Right lobe of liver (tissue), 6 donors: ENCODE results near the gene PLA2G4D. TPM values are rescaled to one million over a fixed set of nuclear protein-coding genes. Genes with fewer than 3 reads are reported as not detected.
A peak's percentile ranks its signal among the peaks of the same experiment; 100 is the strongest.

Source experiments
- ATAC-seq, 4 donors: fragments of 200-7000 bp; cut with Tn5 transposase; one replicate each; pipeline ENCODE4 v1.9.1; 2020; ENCODE audit warnings: mild to moderate bottlenecking in 4 of 4, moderate library complexity in 4 of 4
- DNase-seq, 3 donors: peaks; one replicate each; pipeline ENCODE4 v3.0.0-alpha.2; 2020
- H3K27ac ChIP-seq, 3 donors: fragments of 200-600 bp; one replicate each; pipeline ENCODE4 v1.8.0; 2022
- H3K27me3 ChIP-seq, 2 donors: fragments of 200-600 bp; one replicate each; pipeline ENCODE4 v1.8.0; 2022
- H3K36me3 ChIP-seq, 4 donors: fragments of 200-600 bp; sonication (generic) in 1 of 4; one replicate each; pipeline versions ENCODE4 v1.5.1 to v1.8.0; 2017 to 2022; ENCODE audit warnings: control low read depth in 1 of 4
- H3K4me1 ChIP-seq, 4 donors: fragments of 200-600 bp; sonication (generic) in 1 of 4; one replicate each; pipeline versions ENCODE4 v1.5.1 to v1.8.0; 2017 to 2022; ENCODE audit warnings: control low read depth in 1 of 4
- H3K4me3 ChIP-seq, 3 donors: fragments of 200-600 bp; one replicate each; pipeline ENCODE4 v1.8.0; 2022
- H3K9me3 ChIP-seq, 4 donors: fragments of 200-600 bp; sonication (generic) in 1 of 4; one replicate each; pipeline versions ENCODE4 v1.5.1 to v1.8.0; 2017 to 2022; ENCODE audit warnings: control low read depth in 1 of 4
- CTCF ChIP-seq, 4 donors: fragments of 200-600 bp in 3 of 4; fragments of 450-650 bp in 1 of 4; IDR thresholded peaks; one replicate each; pipeline versions ENCODE4 v1.5.1 to v1.8.0; 2016 to 2022; ENCODE audit warnings: antibody characterized with exemption in 4 of 4, mild to moderate bottlenecking in 2 of 4
- POLR2A ChIP-seq: fragments of 450-650 bp; IDR thresholded peaks from one replicate; pipeline ENCODE4 v1.6.1; 2017; ENCODE audit warnings: antibody characterized with exemption, mild to moderate bottlenecking
- WGBS: methylation state at CpG from one replicate; pipeline ENCODE4 v1.1.6; 2018; ENCODE audit warnings: low coverage, low lambda C conversion rate; ENCODE audit not compliant: insufficient coverage; ENCODE audit errors: missing lambda C conversion rate; 5-methylcytosine and 5-hydroxymethylcytosine counted together
- intact Hi-C, 2 donors: fragments of 100-400 bp; cut with DNase I; formaldehyde crosslinking; loops; one replicate each; pipeline versions ENCODE4 v1.11.2 to v1.14.1; 2022
- total RNA-seq, 6 experiments: library from RNA; depleted of rRNA in 2 of 6; stranded (reverse); fragments of >200 nt in 2 of 6; fragmentation: NEBNext Ultra II Directional in 3 of 6; extraction: Animal tissue kit (Norgen Biotek cat#: 25700) in 3 of 6; gene quantifications; one replicate each; pipeline versions ENCODE4 v1.1.0 to v1.2.4, GENCODE V29; 2016 to 2023
- donor health status: DM: no; HTN: yes; CAD: no.
- donor health status: DM: no; HTN: no; CAD: no.
- donor health status: DM: no; HTN: no; CAD: no.
- donor health status: DM: no; HTN: yes; CAD: no.
- donor health status: DM: no; HTN: yes; CAD: no.

The PLA2G4D gene
- total RNA-seq, 6 experiments from 2014 or later: not detected

- Histone ChIP-seq H3K27ac (no peak overlapping the region), H3K4me3 (no peak overlapping the region), H3K4me1 (peaks cover 0 to 11% (median 0%) of the 10 kb centered on the region in 4 donors), H3K27me3 (no peaks in the 10 kb centered on the region), H3K36me3 (no peaks in the 10 kb centered on the region), H3K9me3 (no peaks in the 10 kb centered on the region)
- TF ChIP-seq POLR2A (no peak), CTCF (IDR thresholded peaks at IDR 0.05) (no peak)
- DNase-seq (no peak), ATAC-seq (peak in 1 of 4 donors; percentile 32)
- WGBS: 93% methylated on average over 15 of the region's 45 CpGs
- intact Hi-C loops: no loop called here
These were observed 58.1 kb downstream of the PLA2G4D start for GRCh38 chr15:42036112-42036905.

GRCh38 chr15:42035435-42035761 lies 59.0 kb downstream of the PLA2G4D start:
- Histone ChIP-seq H3K4me3 (no peak overlapping the region), H3K36me3 (no peaks in the 10 kb centered on the region), H3K9me3 (no peaks in the 10 kb centered on the region), H3K4me1 (peaks cover 0 to 11% (median 0%) of the 10 kb centered on the region in 4 donors), H3K27ac (no peak overlapping the region), H3K27me3 (no peaks in the 10 kb centered on the region)
- TF ChIP-seq CTCF (IDR thresholded peaks at IDR 0.05): no peak
- WGBS: 26% methylated on average over 3 of the region's 3 CpGs
- intact Hi-C loops: no loop called here
- DNase-seq (no peak), ATAC-seq (peak; percentile 34 to 88 (median 66))

GRCh38 chr15:42034628-42035434 lies 59.5 kb downstream of the PLA2G4D start:
- no peak for DNase-seq
- H3K9me3 ChIP-seq: no peaks in the 10 kb centered on the region
- no peak for TF ChIP-seq POLR2A
- no peak for TF ChIP-seq CTCF (IDR thresholded peaks at IDR 0.05)
- WGBS: 63% methylated on average over 8 of the region's 8 CpGs
- no peaks in the 10 kb centered on the region for H3K36me3 ChIP-seq
- H3K27me3 ChIP-seq: no peaks in the 10 kb centered on the region
- ATAC-seq: no peak
- no peak overlapping the region for H3K27ac ChIP-seq
- no peak overlapping the region for H3K4me3 ChIP-seq
- peaks cover 0 to 11% (median 0%) of the 10 kb centered on the region in 4 donors for H3K4me1 ChIP-seq
- intact Hi-C loops: no loop called here

- TF ChIP-seq POLR2A (no peak), CTCF (IDR thresholded peaks at IDR 0.05) (no peak)
- H3K4me3 ChIP-seq: no peak overlapping the region
- ATAC-seq: no peak
- H3K36me3 ChIP-seq: no peaks in the 10 kb centered on the region
- WGBS: 67% methylated on average over 1 of the region's 3 CpGs
- no peaks in the 10 kb centered on the region for H3K27me3 ChIP-seq
- no peaks in the 10 kb centered on the region for H3K9me3 ChIP-seq
- H3K27ac ChIP-seq: no peak overlapping the region
- intact Hi-C loops: no loop called here
- no peak for DNase-seq
- peaks cover 0 to 11% (median 0%) of the 10 kb centered on the region in 4 donors for H3K4me1 ChIP-seq
These were observed 61.0 kb downstream of the PLA2G4D start for GRCh38 chr15:42033214-42033873.
